BE2C (cell line): ENCODE data around the gene MYOG.

ENCODE experiments used
- DNase-seq: peaks from one replicate; pipeline ENCODE4 v3.0.0-alpha.2; 2020
- H3K27me3 ChIP-seq: fragments of 250-450 bp; sonication (Bioruptor Pico); 2 replicates; pipeline ENCODE4 v1.5.1; 2020; ENCODE audit warnings: mild to moderate bottlenecking
- H3K36me3 ChIP-seq: fragments of 250-450 bp; sonication (Bioruptor Pico); 2 replicates; pipeline ENCODE4 v1.5.1; 2020; ENCODE audit warnings: mild to moderate bottlenecking
- H3K4me1 ChIP-seq: fragments of 250-450 bp; sonication (Bioruptor Pico); 2 replicates; pipeline ENCODE4 v1.5.1; 2020
- H3K4me3 ChIP-seq: 2 replicates; pipeline ENCODE4 v1.5.1; 2011; ENCODE audit warnings: low read depth, low read length
- H3K9me3 ChIP-seq: fragments of 250-450 bp; sonication (Bioruptor Pico); 2 replicates; pipeline ENCODE4 v1.5.1; 2020
- TF ChIP-seq, protein P1 (sequence below): IDR thresholded peaks from 2 replicates; pipeline ENCODE4 v1.5.1; 2012; ENCODE audit warnings: mild to moderate bottlenecking, low read depth, low read length

Gene MYOG

DNA sequence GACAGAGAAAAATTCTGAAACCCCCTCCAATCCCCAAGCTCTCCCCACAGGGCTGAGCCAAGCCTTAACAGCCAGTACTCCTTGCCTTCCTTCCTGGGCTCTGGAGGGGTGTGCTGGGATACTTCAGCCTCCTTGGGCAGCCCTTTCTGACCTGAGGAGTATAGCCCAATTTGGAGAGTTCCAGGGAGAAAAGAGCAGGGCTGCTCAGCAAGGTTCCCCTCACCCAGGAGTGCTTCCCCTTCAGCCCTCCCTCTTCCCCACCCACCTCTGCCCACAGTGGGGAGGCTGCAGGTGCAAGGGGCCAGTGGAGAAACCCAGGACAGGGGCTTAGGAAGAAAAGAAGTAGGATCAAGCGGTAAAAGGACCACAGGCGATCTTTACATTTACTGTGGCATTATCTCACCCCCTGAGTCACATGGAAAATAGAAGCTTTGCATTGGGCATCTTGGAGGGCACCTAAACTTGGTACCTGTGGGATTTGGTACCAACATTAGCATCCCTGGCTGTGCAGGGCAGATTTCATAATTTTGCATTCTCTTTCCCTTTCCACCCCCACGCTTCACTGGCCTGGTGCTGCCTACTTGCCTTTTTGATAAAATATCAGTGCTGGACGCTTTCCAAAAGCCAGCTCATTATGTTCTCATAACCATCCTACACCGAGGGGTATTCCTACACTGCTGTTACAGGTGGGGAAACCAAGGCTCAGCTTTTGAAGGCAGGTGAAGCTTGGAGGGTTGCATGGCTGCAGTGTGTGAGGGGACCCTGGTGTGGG, 38.9 kb upstream of the MYOG start:
- DNase-seq: no peak
- Histone ChIP-seq H3K27me3 (peaks cover 7% of the 10 kb centered on the region; the same call in 1 of the 2 replicates), H3K36me3 (no peaks in the 10 kb centered on the region), H3K9me3 (no peaks in the 10 kb centered on the region), H3K4me3 (no peak overlapping the region), H3K4me1 (peaks cover 39% of the 10 kb centered on the region)
- TF ChIP-seq, protein P1, sequence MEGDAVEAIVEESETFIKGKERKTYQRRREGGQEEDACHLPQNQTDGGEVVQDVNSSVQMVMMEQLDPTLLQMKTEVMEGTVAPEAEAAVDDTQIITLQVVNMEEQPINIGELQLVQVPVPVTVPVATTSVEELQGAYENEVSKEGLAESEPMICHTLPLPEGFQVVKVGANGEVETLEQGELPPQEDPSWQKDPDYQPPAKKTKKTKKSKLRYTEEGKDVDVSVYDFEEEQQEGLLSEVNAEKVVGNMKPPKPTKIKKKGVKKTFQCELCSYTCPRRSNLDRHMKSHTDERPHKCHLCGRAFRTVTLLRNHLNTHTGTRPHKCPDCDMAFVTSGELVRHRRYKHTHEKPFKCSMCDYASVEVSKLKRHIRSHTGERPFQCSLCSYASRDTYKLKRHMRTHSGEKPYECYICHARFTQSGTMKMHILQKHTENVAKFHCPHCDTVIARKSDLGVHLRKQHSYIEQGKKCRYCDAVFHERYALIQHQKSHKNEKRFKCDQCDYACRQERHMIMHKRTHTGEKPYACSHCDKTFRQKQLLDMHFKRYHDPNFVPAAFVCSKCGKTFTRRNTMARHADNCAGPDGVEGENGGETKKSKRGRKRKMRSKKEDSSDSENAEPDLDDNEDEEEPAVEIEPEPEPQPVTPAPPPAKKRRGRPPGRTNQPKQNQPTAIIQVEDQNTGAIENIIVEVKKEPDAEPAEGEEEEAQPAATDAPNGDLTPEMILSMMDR: no peak

DNA sequence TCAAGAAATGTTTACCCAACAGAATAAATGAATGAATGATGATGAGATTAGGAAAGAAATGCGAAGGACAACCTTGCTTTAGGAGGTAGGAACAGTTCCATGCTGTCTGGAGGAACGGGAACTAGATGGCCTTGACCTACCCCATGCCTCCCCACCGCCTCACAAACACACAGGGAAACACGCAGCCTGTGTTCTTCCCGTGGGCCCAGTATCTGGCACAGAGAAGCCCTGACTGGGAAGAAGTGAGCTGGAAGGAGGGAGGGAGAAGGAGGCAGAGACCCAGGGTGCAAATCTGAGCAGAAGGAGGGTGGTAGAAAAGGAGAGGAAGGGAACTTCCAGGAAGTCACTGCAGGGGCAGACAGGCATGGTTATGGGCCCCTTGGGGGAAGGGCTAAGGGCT, 38.2 kb upstream of the MYOG start:
- H3K4me1 ChIP-seq: peaks cover 34% of the 10 kb centered on the region
- H3K36me3 ChIP-seq: no peaks in the 10 kb centered on the region
- TF ChIP-seq, protein P1: no peak
- DNase-seq: no peak
- peaks cover 7% of the 10 kb centered on the region; the same call in 1 of the 2 replicates for H3K27me3 ChIP-seq
- H3K4me3 ChIP-seq: no peak overlapping the region
- H3K9me3 ChIP-seq: no peaks in the 10 kb centered on the region

DNA sequence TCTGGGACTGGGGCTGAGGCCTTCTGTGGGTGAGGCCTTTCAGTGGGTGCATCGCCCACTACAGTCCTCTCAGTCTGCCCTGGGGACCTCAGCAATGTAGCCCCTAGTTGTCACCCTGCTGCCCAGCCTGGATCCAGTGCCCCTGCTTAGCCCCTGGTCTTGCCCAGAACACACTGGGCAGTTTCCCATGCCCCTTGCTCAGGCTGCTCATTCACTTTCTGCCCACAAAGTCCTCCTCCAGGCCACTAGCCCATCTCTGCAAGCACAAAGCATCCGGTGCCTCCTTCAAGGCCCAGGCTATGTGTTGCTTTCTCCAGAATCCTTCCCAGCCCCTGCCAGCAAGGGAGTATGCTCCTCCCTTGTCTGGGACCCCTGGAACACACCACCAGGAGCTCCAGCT, 36.3 kb upstream of the MYOG start:
- H3K9me3 ChIP-seq: no peaks in the 10 kb centered on the region
- H3K36me3 ChIP-seq: no peaks in the 10 kb centered on the region
- DNase-seq: no peak
- no peaks in the 10 kb centered on the region for H3K27me3 ChIP-seq
- TF ChIP-seq, protein P1: no peak
- peaks cover 30% of the 10 kb centered on the region for H3K4me1 ChIP-seq
- H3K4me3 ChIP-seq: no peak overlapping the region

DNA sequence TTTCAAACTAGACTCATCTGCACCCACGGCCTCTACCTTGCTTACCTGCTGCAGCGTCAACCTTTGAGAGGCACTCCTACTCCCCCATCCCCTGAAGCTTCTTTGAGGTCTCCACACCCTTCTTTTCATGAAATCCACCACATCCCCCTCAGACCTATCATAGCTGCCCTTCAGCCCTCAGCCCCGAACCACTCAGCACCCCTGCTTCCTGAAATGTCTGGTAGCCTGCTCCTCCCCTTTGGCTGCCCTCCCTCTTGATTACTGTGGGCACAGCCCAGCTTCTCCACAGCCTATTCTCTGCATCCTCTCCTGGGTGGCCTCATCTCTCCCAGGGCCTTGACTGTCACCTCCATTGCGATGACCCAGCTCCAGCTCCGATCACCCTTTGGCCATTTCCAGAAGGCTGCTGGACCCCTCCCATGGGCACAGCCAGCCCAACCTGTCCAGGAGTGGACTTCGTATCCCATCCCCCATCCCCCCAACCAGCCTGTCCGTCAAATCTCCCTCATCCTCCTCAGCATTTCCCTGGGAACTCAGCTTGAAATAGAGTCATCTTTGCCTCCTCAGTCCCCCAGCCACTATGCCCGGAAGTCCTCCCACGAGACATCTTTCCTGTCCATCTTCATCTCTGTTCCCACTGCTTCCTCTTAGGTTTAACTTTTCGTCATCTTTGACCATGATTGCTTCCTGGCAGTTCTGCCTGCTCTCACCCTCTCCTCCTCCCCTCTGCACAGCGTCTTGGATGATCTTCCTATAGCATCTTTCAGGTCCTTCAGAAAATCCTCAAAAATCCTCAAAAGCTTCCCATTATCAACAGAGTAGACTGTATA, 35.6 kb upstream of the MYOG start:
- no peaks in the 10 kb centered on the region for H3K27me3 ChIP-seq
- DNase-seq: no peak
- H3K36me3 ChIP-seq: no peaks in the 10 kb centered on the region
- TF ChIP-seq, protein P1: no peak
- H3K4me1 ChIP-seq: peaks cover 23% of the 10 kb centered on the region
- no peaks in the 10 kb centered on the region for H3K9me3 ChIP-seq
- no peak overlapping the region for H3K4me3 ChIP-seq

DNA sequence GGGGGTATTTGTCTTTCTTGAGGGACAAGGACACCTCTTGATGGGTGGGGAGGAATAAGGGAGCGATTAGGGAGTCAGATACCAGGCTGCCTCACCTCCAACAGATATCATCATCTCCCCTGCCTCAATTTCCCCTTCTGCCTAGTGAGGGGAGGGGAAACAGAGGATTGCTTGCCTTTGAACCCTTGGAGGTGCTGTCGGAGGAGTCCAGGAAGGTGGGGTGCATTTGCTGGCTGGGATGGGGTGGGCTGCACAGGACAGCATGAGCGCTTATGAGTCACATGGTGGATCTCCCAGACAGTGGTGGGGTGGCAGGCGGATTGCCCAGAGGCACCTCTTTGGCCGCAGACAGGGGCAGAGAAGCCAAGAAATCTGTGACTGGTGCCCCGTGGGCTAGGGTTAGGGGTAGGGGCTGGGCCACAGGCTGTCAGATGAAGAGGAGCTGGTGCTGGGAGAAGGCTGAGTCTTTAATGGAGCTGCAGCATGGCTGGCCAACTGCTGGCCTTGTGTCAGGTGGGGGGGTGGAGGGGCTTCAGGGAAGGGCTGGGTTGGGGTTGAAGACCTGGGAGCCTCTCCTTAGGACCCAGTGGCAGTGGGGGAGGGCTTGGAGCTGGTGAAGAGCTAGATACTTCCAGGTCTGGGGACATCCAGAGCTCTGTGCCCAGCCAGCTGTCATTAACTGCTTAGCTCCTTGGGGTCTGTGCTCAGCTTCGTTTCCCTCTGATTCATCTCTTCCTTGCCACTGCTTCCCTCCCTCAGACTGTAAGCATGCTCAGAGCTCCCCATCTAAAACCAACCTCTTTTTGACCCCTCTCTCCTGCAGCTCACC, 34.7 kb upstream of the MYOG start:
- no peak overlapping the region for H3K4me3 ChIP-seq
- H3K4me1 ChIP-seq: peaks cover 15% of the 10 kb centered on the region
- no peaks in the 10 kb centered on the region for H3K27me3 ChIP-seq
- no peaks in the 10 kb centered on the region for H3K9me3 ChIP-seq
- H3K36me3 ChIP-seq: no peaks in the 10 kb centered on the region
- TF ChIP-seq, protein P1: no peak
- no peak for DNase-seq
